GM19240 (cell line): Measurements from ENCODE around the gene TXNDC2.
"Not testable (repeated sequence)": the region's sequence is repeated elsewhere in the genome, so short reads cannot be mapped to it uniquely, and the experiment has no call there.

Experiments used
- DNase-seq: peaks from one replicate; pipeline ENCODE4 v3.0.0; 2011; ENCODE audit warnings: low spot score; ENCODE audit not compliant: insufficient read length

The TXNDC2 gene

GRCh38 chr18:9912285-9912684, 26.5 kb downstream of the TXNDC2 start:
- DNase-seq = not testable (repeated sequence)

- no peak for DNase-seq
Measured at GRCh38 chr18:9913151-9913525, 27.4 kb downstream of the TXNDC2 start.

DNA sequence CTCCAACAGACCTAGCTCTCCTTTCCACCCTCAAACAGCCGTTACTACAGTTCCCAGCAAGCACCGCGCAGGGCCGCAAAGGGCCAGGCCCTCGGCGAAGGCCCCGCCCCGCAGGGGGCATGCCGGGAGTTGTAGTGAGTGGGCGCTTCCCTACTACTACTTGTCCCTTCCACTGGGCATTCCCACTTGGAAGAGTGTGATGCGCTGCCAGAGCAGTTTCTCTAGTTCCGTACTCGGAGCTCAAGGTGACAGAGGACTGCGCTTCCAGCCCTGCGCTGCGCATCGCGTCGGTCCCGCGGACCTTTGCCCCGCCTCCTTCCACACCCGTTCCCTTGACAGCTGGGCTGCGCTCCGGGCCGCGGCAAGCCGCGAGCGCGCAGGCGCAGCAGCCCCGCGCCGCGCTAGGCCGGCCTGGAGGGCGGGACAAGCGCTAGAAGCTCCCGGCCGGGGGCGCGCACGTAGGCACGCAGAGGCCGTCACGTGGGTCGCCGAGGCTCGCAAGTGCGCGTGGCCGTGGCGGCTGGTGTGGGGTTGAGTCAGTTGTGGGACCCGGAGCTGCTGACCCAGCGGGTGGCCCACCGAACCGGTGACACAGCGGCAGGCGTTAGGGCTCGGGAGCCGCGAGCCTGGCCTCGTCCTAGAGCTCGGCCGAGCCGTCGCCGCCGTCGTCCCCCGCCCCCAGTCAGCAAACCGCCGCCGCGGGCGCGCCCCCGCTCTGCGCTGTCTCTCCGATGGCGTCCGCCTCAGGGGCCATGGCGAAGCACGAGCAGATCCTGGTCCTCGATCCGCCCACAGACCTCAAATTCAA, 28.0 kb downstream of the TXNDC2 start, which contains the start of gene VAPA:
Gene VAPA, plus strand, starts transcription at position 491 of the 808 bp plus-strand sequence. Its CDS starts 241 bp downstream, at position 732.
- DNase-seq = peak; percentile 83

- no peak for DNase-seq
Measured at GRCh38 chr18:9914334-9914583, 28.5 kb downstream of the TXNDC2 start.

DNA sequence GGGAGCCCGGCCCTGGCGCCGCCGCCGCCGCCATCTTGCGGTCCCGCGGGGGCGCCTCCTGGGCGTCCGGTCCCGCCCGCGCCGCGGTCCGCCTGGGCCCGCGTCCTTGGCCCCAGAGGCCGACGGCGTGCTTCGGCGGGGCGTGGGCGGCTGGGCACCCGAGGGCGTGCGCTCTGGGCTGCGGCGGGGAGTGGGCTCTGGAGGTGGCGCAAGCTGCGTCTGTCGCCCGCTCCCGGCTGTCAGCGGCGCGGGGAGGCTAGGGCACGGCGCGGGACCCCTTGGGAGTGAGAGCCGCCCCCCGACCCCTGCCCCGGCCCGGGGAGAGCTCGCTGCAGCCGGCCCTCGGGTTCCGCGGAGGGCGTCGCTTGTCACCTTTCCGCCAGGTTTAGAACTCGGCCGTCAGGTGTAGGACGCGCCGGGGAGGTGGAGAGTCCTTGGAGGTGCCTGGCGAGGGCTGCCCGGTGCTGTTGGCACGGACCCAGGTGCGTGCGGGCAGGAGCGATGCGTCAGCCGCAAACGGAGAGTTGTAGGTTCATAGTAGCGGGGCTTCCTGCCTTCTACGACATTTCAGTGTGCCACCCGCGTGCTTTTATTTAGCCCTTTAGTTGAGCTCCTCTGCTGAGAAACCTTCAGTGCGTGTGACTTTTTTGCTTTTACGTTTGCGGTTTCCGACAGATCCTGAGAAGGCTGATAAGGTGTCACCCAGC, 29.0 kb downstream of the TXNDC2 start:
- DNase-seq = no peak

DNA sequence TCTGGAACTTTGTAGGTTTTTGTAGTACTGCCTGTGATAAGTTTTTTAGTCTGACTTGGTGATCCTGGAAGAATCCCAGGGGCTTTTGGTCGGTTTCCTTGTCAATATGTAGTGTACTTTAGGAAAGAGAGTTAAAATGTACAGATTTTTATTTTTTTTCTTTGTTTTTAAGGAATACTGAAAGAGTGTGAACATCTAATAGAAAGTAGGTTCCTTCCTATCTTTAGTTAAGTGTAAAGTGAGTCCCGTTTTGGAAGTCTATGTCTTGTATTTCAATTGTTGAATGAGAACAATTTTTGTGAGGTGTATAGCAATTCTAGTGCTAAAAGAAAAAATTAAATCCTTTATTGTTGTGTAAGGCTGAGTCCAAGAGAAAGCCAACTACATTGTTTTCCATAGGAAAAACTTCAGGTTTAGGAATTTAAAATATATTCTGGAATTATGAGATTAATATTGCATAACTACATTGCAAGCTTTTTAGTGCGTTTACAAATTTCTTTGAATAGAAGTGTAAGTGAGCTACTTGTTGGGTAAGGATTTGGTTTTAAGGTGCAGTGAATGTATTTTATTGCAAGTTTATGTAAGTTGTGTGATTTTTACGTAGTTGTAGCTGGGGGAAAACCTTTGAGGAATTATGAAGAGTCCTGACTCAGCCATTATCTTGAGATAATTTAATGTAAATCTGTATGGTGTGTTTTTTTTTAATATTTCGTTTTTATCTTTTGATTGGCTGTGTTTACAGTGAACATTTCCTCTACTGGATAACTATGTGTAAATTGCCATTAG, 29.7 kb downstream of the TXNDC2 start:
- DNase-seq = no peak

- no peak for DNase-seq
Measured at GRCh38 chr18:9916077-9916639, 30.4 kb downstream of the TXNDC2 start.

- no peak for DNase-seq
Measured at GRCh38 chr18:9916808-9917207, 31.0 kb downstream of the TXNDC2 start.

DNA sequence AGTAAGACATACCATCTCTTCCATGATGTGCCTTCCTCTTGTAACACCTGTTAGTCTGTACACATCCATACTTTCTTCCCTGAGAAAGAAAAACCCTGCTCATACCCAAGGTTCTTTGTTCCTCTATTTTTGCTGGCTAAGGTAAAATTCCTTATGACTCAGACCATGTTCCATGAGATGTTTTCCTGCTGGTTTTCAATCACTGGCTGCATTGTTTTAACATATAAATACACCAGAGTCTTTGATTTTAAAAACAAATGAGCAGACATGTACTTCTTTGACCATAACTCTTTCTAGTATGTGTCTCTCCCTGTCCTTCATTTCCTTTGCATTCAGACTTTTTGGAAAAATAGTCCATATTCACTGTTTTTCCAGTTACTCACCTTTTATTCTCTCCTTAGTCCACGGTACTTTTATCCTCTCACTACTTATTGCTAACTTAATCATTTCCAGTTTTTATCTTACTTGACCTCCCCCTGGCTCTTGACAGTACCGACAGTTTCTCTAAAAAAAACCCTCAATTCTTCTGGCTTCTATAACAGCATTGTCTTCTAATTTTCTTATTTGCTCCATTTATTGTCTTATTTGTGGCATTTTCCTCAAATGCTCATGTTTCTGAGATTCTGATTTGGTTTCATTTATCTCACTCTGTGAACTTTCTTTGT, 32.4 kb downstream of the TXNDC2 start:
- no peak for DNase-seq

DNA sequence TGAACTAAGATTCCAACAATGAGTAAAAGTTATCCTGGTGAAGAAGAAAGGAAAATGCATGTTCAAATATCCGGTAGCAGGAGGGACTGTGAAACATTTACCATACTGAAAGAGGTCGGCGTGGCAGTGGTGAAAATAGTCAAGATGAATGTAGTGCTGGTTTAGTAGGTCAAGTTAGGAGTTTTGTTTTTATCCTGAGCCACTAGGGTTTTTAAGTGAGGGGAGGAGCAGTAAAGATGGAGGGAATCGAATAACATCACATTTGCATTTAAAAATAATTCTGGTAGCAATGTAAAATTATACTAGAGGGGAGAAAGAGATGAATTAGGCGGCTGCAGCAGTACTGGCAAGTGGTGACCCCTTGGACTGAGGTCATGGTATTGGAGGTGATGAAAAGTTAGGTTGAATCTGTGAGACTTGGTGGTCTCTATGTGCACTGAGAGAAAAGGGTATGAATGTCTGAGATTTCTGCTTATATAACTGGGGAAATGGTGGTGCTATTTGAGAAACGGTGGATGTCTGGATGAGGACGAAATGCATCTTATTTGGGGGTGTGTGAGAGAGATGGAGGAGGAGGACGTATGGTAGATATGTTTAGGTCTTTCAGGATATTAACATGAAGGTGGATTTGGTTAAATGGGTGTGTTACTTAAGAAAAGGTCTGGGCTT, 33.9 kb downstream of the TXNDC2 start:
- DNase-seq = no peak

DNA sequence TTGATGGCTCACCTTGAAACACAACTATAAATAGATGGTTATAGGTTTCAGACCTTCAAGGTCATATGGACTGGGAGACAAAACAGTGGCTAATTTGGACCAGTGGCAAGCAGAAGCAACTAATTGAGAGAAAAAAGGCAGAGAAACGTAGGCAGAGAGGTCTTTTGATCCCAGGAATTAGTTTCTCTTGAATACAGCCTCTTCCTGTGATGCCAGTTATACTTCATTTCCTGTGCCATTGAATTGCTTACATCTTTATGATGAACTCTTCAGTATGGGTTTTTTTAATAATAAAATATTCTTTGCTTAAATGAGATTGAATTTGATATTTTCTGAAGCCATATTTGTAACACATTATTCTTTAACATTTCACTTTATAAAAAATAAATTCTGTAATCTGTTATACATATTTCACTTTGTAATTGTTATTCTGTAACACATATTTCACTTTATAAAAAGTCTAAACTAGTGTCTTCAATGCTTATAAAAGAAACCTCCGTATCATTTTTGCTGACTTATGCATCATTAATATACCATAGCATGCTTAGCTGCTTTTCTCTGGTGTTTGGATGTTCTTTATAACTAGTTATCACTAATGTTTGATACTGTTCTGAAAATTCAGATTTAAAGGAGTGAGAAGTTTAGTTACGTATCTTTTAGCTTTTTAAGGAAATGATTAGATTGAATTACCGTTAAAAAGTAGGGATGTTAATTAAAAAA, 37.0 kb downstream of the TXNDC2 start:
- DNase-seq = no peak

DNA sequence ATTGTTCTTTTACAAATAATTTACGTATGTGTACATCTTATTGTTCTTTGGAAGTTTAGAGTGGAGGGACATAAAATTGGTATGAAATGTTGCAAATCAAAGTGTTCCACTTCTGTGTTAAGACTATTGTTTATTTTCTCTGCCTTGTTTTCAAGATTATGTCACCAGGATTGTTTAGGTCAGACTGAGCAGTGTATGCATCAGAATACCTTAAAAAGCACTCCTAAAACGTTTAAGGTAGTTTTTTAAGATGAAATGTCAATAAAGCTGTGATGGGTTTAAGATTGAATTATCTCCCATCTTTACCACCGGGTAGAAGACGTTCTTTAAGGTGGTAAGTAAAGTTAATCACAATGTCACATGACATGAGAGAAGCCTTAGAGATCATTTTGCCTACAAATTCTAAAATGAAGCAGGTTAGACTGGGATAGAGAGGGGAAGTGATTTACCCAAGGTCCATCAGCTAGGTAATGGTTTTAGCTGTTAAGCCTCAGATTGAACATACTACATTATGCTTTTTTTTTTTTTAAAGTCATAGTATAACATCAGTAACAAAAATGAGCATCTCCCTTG, 38.7 kb downstream of the TXNDC2 start:
- no peak for DNase-seq

- no peak for DNase-seq
Measured at GRCh38 chr18:9925369-9925768, 39.6 kb downstream of the TXNDC2 start.

- no peak for DNase-seq
Measured at GRCh38 chr18:9925795-9926194, 40.0 kb downstream of the TXNDC2 start.

DNA sequence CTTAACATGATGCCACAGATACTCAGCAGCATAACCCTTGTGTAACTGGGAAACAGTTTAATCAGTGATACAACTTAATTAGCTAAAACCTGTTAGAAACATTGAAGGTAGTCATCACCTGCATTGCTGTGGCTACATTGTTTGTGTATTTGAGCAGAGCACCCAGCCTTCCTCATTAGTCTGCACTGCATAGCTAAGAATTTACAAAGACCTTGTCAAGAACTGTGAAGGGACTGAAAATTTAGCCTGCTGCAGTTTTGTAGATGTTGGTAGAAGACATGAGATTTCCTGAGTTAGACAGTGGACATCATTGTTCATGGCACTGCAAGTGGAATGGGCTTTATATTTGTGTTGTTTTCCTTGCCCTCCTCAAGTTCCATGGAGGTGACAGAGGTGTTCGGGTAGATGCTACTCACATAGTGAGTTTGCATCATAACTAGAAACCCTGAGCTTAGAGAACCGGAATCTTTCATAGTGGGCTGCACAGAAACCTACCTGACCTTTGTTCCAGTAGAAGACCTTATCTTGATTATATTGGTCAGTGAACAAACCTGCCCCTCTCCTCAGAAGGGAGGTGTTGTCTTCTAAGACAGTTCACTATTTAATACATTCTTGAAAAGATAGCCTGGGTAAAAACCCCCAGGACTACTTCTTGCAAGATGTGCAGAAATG, 40.6 kb downstream of the TXNDC2 start:
- DNase-seq = no peak

DNA sequence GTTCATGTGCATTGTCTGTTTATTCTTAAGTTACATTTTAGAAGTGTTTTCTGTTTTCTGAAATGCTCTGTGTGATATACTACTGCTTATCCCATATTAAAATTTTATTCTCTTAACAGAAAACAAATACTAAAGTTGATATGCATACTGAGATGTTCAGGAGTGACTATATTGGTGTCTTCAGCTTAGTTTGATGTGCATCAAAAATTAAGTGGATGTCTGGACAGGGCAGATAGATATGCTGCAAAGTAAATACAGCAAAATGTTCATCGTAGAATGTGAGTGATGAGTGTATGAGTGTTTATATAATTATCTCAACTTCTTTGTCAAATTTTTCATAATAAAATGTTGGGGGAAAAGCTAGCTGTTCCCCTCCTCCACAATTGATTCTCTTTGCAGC, 41.2 kb downstream of the TXNDC2 start:
- no peak for DNase-seq

- DNase-seq = no peak
Measured at GRCh38 chr18:9927392-9928063, 41.8 kb downstream of the TXNDC2 start.

DNA sequence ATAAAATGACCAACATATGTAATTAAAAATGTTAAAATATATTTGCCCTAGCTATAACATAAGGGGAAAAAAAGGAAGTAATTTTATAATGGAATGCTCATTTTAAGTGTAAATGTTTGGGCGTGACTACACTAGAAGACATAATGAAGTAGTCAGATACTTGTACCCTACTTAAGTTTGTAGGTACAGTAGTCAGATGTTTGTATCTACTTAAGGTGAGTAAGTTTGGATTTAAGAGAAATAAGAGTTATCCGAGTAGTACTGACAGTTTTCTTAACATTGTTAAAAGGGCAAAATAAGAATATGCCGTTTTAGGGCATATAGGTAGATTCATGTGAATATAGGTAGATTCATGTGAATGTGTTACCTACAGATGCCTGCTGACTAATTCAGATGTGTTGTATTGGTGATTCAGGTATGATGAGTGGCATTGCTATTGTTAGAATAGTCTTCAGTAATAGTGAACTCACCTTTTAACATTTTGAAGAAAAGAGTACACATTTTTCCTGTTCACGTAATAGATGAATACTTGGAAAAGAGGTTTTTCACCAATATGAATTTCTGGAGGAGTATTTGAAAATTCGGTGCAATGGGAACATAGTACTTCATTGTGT, 43.0 kb downstream of the TXNDC2 start:
- no peak for DNase-seq
